ENCODE data around the gene NLGN1.

NLGN1 gene

DNA sequence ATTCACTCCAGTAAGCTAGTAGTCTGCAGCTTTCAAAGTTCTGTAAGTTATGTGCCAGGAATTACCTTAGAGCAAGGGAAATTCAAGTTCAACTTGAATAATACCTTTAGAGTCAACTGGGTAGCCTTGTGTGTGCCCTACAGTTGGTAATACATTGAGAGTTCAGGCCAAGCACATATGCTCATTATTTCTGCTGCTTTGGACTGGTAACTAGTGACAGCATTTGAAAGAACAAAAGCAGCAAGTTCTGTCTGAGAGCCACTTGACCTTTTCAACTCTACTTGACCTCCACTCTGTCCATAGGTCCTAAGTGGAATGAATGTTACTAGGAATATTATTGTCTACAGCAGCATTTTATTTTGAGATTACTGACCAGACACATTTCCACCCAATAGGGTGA, 723.5 kb downstream of the NLGN1 start:
- no peak for DNase-seq

GRCh38 chr3:174122411-174122810, 724.9 kb downstream of the NLGN1 start:
- no peak for DNase-seq

DNA sequence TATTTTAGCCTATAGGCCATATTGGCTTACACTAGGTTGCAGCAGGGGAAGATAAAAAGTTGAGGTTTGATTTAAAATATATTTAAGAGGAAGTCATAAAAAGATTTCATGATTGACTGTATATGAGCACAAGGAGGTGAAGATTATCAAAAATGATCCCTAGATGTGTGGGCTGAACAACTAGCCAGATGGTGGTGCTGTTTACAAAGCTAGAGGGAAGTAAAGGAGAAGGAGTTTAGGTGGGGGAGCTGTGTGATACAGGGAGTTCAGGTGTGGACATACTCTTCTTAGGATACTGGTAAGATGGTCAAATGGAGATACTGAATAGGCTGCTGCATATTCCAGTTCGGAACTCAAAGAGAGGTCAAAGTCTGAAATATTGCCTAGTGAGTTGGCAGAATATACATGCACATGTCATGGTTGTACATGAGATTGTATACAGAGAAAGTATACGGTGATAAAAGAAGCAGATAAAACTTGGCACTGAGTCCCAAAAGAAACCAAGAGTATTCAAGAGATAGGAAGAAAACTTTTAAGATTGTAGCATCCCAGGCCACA, 727.8 kb downstream of the NLGN1 start:
- DNase-seq, result no peak

DNA sequence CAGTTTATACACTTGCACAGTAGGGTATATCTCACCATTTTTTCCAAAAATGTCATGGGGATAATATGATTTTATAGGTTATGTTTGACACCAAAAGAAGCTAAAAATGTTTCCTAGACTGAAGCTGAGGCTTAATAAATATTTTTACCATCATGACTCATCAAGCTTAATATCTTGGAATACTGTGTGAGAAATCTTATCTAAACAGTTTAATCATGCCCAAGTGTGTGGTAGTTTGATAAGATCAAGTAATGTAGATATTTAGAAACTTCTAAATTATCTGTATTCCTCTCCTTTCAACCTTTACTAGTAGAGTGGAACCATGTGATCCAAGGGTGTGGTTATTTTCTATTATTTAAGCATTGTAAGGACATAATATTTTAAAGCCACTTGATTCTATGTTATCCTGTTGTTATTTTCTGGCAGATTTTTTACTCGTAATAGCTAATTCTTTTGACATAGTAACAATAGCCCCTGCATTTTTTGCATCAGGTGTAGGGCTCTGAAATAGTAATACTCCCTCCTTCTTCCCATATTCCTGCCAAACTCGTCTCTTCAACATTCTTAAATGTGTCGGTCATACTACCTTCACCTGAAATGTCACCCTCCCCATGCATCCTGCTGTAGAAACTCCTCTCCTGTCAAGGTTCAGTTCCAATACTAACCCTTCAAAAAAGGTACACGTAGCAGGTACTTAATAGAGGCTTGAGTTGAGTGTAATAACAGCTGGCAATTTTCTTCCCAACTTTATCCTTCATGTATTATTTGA, 729.6 kb downstream of the NLGN1 start:
- DNase-seq, result no peak

- DNase-seq, result no peak
Observed at GRCh38 chr3:174132006-174132405, 734.5 kb downstream of the NLGN1 start.

- no peak for DNase-seq
Observed at GRCh38 chr3:174132421-174133042, 735.0 kb downstream of the NLGN1 start.

- DNase-seq, result no peak
Observed at GRCh38 chr3:174146008-174146407, 748.5 kb downstream of the NLGN1 start.

DNA sequence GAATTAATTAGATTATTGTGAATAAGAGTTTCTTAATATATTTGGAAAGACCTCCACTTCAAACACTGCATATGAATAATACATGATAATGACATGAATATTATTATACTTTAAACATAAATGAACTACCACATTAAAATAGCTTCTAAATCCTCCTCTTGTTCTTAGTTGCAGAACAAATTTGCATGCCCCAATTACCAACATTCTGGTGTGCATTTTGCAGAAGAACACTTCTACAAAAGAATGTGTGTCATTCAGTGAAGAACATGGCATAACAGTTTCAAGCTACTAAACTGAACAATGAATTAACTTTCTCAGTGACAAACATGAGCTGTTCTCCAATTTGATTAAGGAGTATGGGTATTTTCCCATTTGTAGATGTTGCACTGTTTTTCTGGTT, 750.3 kb downstream of the NLGN1 start:
- DNase-seq, result no peak

DNA sequence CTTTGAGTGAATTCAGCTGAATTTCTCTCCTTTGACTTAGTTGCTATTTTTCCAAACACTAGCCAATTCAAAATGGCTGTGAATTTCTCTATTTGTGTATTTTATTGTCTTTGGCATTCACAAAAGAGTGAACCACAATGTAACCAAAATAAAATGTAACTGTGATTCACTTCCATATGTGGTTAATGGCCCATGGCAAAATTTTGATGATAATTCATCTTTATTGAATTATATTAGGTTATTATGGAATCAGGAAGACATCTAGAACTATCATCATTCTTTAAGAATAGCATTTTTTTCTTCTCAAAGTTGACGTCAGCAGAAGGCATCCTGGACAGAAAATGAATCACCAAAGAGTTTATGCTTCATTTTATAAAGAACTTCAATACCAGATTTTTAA, 756.3 kb downstream of the NLGN1 start:
- no peak for DNase-seq

DNA sequence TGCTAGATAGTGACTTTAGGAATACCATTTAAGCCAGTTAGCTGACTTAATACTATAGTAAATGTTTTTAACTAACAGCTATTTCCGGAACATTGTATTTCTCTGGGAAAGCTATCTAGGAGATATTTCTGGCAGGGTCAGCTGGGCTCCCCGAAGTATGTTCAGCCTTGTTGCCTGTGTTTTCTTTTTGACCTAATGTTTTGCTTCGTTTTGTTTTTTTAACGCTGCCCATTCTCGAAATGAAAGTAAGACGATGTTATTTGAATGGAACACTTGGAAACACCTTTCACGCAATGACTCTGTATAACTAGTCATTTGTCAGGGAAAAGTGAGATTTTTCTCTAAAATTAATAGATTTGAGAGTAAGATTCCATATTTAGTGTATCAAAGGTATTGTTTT, 758.7 kb downstream of the NLGN1 start:
- no peak for DNase-seq

DNA sequence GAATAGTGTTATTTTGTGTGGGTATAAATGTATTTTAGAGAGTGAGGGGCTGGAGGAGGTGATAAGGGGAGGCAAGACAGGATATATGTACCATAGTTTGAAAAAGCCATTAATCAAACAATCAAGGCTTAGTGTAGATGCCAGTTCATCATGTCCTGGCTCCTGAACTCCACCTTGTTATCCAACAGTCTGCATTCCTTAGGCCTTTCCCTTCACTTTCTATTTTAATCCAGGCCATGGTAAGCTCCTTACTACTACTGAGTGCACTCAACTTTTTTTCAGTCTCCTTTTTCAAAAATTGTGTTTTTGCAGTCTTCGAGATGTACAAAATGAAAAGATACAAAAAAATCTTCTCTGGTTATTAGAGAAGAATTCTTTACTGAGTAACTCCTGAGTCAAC, 761.1 kb downstream of the NLGN1 start:
- no peak for DNase-seq

GRCh38 chr3:174159604-174160003, 762.1 kb downstream of the NLGN1 start:
- DNase-seq, result no peak

- no peak for DNase-seq
Observed at GRCh38 chr3:174162550-174162949, 765.0 kb downstream of the NLGN1 start.

DNA sequence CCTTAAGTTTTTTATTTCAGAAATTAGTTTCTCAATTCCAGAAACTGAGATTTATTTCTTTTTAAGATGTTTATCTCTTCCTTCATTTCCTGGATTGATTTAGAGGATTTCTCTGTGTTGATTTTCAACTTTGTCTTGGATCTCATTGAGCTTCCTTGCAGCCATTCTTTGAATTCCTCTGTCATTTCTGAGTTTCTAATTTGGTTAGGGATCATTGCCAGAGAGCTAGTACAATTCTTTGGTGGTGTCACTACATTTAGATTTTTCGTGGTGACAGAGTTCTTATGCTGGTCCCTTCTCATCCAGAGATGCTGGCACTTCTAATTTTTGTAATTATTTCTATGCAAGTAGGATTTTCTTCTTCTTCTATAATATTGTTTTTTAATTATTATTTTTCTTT, 770.5 kb downstream of the NLGN1 start:
- no peak for DNase-seq

DNA sequence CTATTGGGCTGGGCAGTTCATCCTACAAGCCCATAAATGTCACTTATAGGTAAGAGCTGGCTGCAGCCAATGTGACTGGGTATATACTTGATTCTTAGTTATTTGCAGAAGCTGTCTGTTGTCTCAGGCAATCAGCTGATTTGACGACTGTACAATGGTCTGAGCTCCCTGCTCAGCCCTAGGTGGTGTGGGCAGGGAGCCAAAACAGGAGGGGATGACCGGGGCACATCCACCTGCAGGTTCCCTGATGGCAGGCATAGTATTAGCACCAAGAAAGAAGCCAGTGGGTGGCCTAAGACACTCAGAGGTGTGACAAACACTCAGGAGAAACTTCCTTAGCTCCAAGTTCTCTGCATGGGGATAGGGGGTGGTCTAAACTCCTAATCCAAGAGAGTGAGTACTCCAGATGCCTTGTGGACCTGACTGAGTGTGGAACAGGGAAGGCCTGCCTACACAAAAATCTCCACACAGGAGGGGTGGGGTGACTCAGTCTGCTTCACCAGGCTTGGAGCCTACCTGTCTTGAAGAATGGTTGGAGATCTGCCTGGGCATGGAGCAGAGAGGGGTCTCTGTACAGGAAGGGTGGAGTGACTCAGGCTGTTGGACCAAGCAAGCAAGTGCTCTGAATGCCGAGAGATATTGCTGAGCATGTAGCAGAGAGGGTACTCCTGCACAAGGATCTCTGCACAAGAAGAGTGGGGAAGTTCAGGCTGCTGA, 771.2 kb downstream of the NLGN1 start:
- no peak for DNase-seq

GRCh38 chr3:174169736-174170135, 772.2 kb downstream of the NLGN1 start:
- no peak for DNase-seq

- DNase-seq, result no peak
Observed at GRCh38 chr3:174170248-174170647, 772.7 kb downstream of the NLGN1 start.

DNA sequence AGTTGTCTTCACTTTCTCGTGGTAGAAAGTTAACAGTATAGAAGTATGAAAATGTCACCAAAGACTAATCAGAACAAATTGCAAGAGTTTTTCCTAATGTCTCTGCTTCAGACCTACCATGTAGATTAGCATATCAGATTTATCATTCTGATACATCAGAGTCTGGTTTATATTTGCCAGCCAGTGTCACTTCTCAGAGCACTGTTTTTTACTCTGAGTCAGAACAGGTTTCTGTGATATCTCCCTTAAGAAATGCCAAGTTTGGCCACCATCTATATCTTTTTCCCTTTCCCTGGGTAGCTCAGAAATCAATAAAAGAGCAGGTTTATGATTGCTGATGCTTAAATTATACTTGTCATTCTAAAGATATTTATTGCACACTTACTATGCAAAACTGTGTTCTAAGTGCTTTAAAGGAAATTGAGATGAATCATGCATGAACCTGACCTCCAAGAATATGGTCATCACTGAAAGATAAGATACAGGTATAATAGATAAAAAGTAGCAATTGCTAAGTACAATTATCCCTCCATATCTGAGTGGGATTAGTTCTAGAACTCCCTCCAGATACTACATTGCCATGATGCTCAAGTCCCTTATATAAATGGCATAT, 788.9 kb downstream of the NLGN1 start:
- DNase-seq, result no peak

GRCh38 chr3:174191380-174191779, 793.8 kb downstream of the NLGN1 start:
- DNase-seq, result no peak

GRCh38 chr3:174191895-174192294, 794.4 kb downstream of the NLGN1 start:
- no peak for DNase-seq

DNA sequence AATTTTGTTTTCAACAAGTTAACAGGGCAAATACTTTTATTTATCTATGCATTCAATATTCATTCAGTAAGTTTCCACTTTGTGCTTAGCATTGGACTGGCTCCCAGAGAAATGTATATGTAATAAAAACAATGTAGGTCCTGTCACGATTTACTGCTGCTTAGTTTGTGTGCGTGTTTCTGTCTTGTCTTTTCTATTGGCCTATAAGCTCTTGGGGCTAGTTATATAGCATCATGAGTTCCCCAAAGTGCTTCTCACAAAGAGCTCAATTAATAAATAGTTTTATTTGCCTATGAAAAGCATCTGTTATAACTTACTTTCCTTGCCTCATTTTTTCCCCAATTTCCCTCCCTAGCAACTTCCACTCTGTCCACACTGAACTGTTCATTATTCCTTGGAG, 794.9 kb downstream of the NLGN1 start:
- DNase-seq, result no peak

DNA sequence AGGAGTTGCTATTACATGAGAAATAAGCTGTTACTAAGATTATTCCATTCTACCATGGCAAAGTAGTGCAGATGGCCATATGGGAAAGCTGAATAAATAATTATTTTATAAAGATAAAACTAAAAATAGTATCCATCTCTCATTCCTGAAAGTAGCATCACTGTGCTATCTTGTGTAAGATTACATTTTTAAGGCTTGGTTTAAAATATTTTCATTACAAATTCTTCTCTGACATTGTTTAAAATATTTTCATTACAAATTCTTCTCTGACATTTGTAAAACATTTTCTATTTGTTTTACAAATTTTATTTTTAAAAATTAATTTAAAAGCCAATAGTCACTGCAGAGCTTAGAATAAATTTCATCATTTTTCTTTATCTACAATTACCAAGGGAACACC, 796.1 kb downstream of the NLGN1 start:
- no peak for DNase-seq

GRCh38 chr3:174197416-174197815, 799.9 kb downstream of the NLGN1 start:
- DNase-seq, result no peak
